GM21786 (cell line): ENCODE measurements around the gene HEMK1.

Experiments used
- ATAC-seq: cut with Tn5 transposase; IDR thresholded peaks from one replicate; pipeline ENCODE4 v1.9.1; 2021; ENCODE audit not compliant: unreplicated experiment

Gene HEMK1

DNA sequence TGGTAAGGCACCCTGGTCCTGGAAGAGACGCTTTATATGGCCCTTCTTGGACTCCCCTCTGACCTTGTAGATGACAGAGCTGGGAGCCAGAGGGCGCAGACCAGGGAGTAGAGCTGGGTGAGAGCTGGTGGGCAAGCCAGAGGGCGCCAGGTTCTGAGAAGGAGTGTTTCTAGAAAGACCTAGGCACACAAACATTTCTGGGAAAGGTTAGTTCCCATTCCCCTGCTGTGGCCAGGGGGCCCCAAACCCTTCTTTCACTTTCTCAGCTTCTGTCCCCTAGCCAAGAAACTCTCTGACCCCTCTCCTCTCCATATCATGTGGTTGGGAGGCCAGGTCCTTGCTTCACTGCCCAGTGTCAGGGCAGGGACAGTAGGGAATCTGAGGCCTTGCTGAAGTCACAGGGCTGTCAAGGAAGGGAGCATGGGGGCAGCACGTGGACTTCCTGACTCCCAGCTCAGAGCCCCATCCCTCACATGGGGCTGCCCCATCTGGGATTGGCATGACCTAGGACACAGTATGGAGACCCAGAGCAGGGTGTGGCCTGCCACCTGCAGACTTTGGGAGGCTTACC, 3.6 kb downstream of the HEMK1 start:
- ATAC-seq, result no peak

DNA sequence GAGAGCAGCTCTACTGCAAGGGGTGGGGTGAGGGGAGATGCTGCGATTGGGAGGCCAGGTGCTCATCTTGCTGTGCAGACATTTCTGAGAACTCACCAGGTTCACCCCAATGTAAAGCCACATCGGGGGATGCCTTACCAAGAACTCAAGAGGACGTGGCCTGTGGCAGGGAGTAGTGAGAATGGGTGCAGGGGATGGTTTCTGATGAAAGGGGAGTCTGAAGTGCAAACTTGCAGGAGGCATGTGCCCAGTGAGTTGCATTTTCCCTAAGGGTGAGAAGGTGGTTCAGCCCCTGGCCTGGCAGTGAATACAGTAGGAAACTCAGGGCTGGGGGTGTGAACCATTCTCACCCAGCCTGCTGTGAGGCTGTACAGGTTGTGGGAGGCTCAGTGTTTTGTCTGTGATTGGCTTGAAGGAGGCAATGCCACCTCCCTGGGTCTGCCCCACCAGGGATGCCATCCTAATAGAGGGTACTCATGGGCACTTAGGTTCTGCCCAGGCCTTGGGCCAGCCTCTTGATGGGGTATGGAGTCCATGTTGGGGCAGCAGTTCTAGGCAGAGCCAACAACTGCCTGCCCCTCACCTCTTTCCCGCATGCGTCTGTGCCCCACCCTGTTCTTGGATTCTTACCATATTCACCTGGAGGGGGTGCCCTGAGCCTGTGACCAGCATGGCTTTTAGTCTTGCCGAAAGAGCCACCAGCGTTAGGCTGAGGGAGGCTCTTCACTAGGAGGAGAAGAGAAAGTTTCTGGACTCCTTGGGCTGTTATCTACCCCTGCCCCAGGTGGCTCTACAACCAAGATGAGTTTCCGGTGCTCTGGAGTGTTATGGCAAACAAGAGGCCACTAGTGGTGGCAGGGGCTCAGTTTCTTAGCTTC, 4.5 kb downstream of the HEMK1 start:
- ATAC-seq, result no peak

- ATAC-seq, result no peak
Measured at GRCh38 chr3:50574444-50574831, 5.1 kb downstream of the HEMK1 start.

GRCh38 chr3:50575372-50575771, 6.0 kb downstream of the HEMK1 start:
- ATAC-seq, result no peak

GRCh38 chr3:50577348-50577747, 8.0 kb downstream of the HEMK1 start:
- no peak for ATAC-seq

DNA sequence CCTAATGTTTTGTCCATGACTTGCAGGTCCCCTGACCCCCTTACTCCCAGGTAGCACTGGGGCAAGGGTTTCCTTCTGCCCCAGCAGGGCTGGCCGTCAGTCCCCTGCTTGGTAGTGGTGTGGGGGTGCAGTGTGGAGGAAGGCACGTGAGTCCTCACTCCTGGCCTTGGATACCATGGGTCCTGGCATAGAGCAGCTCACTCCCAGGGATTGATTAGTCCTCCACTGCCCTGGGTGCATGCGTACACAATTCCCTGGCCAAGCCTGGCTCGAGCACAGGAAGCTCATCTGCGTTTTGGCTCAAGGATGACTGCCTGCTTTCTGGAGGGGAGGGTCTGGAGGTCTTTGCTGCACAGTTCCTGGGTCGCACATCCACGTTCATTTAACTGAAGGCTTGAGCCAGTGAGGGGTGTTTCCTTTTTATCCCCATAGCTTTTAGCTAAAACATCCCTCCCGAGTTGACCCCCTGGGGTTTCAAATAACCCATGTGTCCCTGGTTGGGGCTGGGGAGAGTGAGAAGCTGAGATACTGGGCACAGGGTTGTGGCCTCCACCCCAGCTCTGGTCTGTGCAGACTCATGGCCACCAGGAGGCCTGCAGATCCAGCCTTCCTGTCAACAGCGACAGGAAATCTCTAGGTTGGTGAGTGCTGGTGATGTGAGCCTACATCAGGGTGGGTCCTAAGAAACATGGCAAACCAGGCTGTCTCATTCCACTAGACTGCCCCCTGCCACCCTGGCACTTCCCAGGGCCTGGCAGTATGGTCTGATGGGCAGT, 11.5 kb downstream of the HEMK1 start:
- ATAC-seq, result no peak

DNA sequence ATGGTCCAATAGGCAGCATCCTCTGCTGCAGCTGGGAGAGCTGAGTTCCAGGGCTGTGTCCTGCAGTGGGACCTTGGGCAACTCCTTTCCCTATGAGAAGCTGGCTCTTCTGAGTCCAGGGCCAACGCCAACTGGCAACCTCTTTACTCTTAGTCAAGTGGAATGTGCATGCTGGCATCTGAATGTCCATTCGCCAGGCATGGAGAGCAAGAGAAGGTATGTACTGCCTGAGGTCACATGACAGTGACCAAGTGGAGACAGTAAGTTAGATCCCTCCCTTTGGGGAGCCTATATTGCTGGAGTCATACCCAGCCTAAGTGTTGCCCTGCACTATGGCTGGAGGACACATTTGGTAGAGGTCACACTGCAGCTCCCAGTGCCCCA, 12.1 kb downstream of the HEMK1 start:
- ATAC-seq, result no peak

- no peak for ATAC-seq
Measured at GRCh38 chr3:50582083-50582482, 12.8 kb downstream of the HEMK1 start.

- no peak for ATAC-seq
Measured at GRCh38 chr3:50583897-50584296, 14.6 kb downstream of the HEMK1 start.

GRCh38 chr3:50584391-50584790, 15.1 kb downstream of the HEMK1 start:
- ATAC-seq, result no peak

DNA sequence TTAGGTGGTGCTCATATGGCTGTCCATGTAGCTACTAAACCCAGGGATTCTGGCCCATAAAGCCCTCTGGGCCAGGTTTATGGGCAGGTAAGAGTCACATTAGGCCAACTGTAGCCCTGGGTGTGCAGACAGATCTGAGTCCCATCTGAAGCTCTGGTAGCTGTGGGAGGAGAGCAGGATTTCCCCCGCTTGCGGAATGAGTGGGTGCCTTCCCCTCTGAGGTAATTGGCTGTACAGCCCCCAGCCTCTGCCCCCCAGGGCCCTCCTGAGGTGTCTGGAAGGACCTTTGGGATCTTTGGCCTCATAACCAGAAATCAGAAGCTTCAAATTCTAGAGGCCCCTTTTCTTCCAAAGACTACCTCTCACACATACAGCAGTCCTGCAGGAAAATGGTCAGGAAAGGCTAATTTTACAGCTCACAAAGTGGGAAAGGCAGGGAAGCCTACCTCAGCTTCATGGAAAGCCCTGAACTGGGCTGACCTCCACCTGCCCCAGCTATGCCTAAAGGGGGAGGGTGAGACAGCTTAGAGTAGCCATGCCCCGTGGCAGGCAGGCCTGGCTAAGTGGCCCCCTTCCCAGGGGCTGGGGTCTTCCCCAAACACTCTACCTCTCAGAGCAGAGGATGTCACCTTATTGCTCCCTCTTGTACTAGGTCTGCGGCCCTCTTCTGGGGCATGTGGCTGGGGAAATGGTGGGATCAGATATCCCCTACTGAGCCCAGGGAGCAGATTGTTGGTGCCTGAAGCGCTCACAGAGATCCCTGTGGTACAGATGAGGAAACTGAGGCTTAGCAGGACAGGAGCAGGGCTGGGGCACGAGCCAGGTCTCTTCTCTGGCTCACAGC, 16.8 kb downstream of the HEMK1 start:
- no peak for ATAC-seq

GRCh38 chr3:50586763-50587070, 17.4 kb downstream of the HEMK1 start:
- ATAC-seq, result no peak

- no peak for ATAC-seq
Measured at GRCh38 chr3:50587373-50587772, 18.1 kb downstream of the HEMK1 start.

DNA sequence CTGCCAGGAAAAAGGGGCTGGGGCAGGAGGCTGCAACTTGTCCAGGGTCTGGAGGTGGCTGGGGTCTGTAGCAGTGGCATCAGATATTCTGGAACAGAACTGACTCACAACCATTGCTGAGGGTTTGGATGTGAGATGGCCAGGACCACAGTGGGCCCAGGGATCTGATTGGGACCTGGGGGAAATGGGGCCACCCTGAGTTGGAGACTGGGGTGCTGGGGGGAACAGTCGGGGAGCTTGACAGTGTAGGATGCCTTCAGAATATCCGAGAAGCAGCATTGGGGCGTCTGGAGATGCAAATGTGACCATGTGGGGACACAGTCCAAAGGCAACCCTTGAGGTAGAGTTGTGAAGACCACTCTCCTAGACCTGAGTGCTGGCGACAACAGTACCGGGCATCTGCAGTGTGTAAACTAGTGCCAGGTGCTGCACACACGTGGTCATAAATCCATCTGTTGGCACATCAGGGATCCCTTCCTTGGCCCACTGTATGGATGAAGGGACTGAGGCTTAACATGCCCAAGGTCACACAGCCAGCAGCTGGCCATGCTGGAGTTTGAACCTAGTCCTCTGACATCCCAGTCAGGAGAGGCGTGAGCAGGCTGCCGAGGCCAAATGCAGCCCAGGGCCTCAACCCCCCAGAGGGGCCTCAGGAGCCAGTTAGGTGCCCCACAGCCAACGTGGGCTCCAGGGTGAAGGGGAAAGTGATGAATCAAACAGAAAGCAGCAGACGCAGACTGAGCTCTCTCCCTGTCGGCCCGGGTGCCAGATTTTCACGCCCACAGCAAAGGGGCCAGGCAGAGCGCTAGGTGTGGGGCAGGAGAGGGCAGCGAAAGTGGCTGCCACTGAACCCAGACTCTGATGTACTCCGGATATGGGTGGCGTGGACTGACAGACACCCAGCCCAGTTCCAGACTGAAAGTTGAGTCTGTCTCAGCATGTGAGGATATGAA, 18.8 kb downstream of the HEMK1 start:
- ATAC-seq, result no peak

GRCh38 chr3:50588759-50589433, 19.6 kb downstream of the HEMK1 start:
- no peak for ATAC-seq

DNA sequence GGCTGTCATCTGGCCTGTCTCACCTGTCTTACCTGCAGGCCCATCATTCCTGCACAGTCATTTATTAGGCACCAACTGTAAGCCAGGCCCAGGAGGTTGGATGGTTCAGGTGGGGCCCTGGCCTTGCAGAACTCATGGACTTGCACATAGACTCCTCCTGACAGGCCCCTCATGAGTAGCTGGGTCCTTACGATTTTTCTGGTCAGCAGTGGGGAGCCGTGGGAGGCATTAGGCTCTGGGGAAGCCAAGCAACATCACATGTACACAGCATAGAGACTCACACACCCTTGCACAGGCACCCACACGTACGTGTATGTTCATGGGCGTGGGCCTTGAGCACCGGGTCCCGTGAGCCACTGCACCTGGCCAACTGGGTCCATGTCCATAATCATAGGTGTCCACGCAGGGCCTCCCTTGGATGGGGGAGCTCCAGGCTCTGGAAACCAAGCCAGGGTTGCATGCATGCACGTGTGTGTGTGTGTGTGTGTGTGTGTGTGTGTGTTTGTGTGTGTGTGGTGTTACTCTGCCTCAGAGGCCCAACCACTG, 21.9 kb downstream of the HEMK1 start:
- no peak for ATAC-seq

DNA sequence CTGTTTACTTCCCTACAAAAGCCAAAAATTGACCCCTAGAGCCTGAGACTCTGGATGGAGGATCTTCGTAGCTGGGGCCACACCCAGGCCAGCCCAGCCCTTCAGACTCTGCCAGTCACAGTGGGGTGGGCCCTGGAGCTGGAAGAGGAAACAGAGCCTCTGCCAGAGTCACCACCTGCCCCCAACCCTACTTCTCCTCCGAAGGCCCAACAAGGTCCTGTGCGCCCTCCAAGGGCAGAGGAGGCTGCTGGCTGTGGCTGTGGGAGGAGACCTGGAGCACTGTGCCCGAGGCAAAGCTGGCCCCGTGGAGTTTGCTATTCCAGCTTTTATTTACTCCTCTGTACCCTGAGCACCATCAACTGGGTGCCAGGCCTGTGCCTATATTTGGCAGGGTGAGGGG, 23.2 kb downstream of the HEMK1 start:
- no peak for ATAC-seq

DNA sequence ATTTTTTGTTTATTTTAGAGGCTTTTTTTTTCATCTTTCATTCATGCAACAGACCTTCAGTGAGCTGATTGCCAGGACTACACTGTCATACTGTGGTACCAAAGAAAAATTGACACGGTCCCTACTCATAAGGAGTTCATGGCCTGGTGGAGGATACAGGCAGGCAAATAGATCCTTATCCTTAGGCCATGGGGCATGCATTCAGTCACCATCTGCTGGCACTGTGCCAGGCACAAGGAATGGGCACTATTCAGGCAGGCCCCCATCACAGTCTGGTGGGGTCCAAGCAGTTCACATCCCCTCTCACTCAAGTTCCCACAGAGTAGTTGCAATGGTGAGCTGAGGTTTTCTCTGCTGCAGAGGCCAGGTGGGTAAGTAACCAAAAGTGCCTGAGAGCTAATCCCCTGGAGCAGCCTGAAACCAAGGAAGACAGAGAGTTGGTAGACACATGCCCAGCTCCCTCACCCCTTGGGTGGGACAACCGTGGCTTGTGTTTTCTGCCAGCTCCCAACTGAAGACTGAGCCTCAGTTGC, 25.0 kb downstream of the HEMK1 start:
- no peak for ATAC-seq

DNA sequence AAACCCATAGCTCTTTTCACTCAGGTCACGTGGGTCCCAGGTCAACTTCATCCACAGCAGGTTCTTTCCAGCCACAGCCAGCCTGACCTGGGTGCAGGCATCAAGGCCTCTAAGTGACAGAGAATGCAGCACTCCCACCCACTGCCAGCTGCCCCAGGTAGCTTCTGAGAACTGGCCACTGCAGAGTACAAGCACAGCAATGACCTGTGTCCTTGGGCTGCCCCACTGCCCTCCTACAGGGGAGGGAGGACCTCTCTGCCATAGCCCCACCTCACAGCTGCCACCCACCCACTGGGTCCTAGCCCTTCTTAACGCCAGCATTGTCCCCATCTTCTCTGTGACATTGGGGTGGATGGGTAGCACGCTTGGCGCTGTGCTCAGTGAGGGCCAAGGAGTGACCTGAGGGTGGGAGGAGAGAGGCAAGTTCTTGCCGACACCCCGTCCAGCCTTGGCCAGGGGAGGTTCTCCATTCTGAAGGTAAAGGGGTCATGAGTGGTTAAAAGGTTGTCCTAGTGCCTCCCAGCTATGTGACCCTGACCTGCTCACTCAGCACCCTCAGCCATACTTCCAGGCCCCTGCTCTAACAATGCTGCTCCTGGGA, 29.9 kb downstream of the HEMK1 start:
- ATAC-seq, result no peak
